Prostate gland (tissue), 2 donors: ENCODE data around the gene CAMKMT. TPM values are rescaled to one million over a fixed set of nuclear protein-coding genes. Genes with fewer than 3 reads are reported as not detected.
A peak's percentile ranks its signal among the peaks of the same experiment; 100 is the strongest.

ENCODE experiments used
- DNase-seq: peaks from one replicate; pipeline ENCODE4 v3.0.0-alpha.2; 2019; ENCODE audit warnings: low spot score
- H3K27ac ChIP-seq, 2 donors: fragments of 200-600 bp; sonication (generic); 2 replicates each; pipeline ENCODE4 v1.5.1; 2017 to 2019
- H3K27me3 ChIP-seq: fragments of 200-600 bp; sonication (generic); replicated peaks from 2 replicates; pipeline ENCODE4 v1.5.1; 2019; ENCODE audit not compliant: insufficient read depth
- H3K36me3 ChIP-seq, 2 donors: fragments of 200-600 bp; sonication (generic); 1 replicate in 1 of 2; 2 replicates in 1 of 2; pipeline versions ENCODE4 v1.5.1 to v1.8.1; 2017 to 2019
- H3K4me1 ChIP-seq: fragments of 200-600 bp; sonication (generic); replicated peaks from 2 replicates; pipeline ENCODE4 v1.5.1; 2019
- H3K4me3 ChIP-seq, 2 donors: fragments of 200-600 bp; sonication (generic); 2 replicates each; pipeline ENCODE4 v1.5.1; 2017 to 2019
- H3K9me3 ChIP-seq: fragments of 200-600 bp; sonication (generic); 2 replicates; pipeline ENCODE4 v1.5.1; 2017
- CTCF ChIP-seq, 4 experiments: fragments of 200-600 bp in 2 of 4; fragments of 450-650 bp in 2 of 4; sonication (generic) in 2 of 4; IDR thresholded peaks; 1 replicate in 3 of 4; 2 replicates in 1 of 4; pipeline ENCODE4 v1.5.1; 2016 to 2019; ENCODE audit warnings: antibody characterized with exemption in 4 of 4, mild to moderate bottlenecking in 2 of 4, moderate library complexity in 2 of 4
- POLR2A ChIP-seq: fragments of 450-650 bp; IDR thresholded peaks from one replicate; pipeline ENCODE4 v1.6.1; 2016; ENCODE audit warnings: antibody characterized with exemption, mild to moderate bottlenecking
- POLR2AphosphoS5 ChIP-seq: sonication (generic); formaldehyde crosslinking; IDR thresholded peaks from one replicate; pipeline ENCODE4 v1.6.1; 2017; ENCODE audit warnings: antibody characterized with exemption
- WGBS: methylation state at CpG from one replicate; pipeline ENCODE4 v1.1.5; 2018; 5-methylcytosine and 5-hydroxymethylcytosine counted together
- intact Hi-C: fragments of 100-400 bp; cut with DNase I; formaldehyde crosslinking; loops from one replicate; pipeline ENCODE4 v1.14.2; 2022
- total RNA-seq, 2 donors: library from RNA; depleted of rRNA; stranded (reverse); fragments of >200 nt; gene quantifications; one replicate each; pipeline ENCODE4 v1.1.0, GENCODE V29; 2016

CAMKMT gene
- total RNA-seq, 2 donors from 2014 or later, result 5.4 to 7.6 TPM

- H3K4me3 ChIP-seq, result no peak overlapping the region
- H3K9me3 ChIP-seq, result no peaks in the 10 kb centered on the region
- no peaks in the 10 kb centered on the region for H3K36me3 ChIP-seq
- DNase-seq, result no peak
- 88% methylated on average over 6 of the region's 6 CpGs for WGBS
- intact Hi-C loops, result no loop called here
- TF ChIP-seq CTCF (IDR thresholded peaks at IDR 0.05), result no peak
- TF ChIP-seq POLR2AphosphoS5, result no peak
- no peak for TF ChIP-seq POLR2A
- no peak overlapping the region for H3K27ac ChIP-seq
- no peaks in the 10 kb centered on the region for H3K27me3 ChIP-seq
- no peaks in the 10 kb centered on the region for H3K4me1 ChIP-seq
These were observed 7.0 kb upstream of the CAMKMT start for GRCh38 chr2:44354761-44355160.

- Histone ChIP-seq H3K4me3 (no peak overlapping the region), H3K4me1 (no peaks in the 10 kb centered on the region), H3K27ac (no peak overlapping the region), H3K9me3 (no peaks in the 10 kb centered on the region), H3K36me3 (no peaks in the 10 kb centered on the region), H3K27me3 (no peaks in the 10 kb centered on the region)
- DNase-seq, result no peak
- 77% methylated on average over 3 of the region's 3 CpGs for whole genome bisulfite sequencing
- TF ChIP-seq CTCF (IDR thresholded peaks at IDR 0.05), result no peak
- intact Hi-C loops, result no loop called here
These were observed 3.2 kb upstream of the CAMKMT start for GRCh38 chr2:44358503-44358902.

GRCh38 chr2:44360749-44361329 is 908 bp upstream of the CAMKMT start:
- no peaks in the 10 kb centered on the region for H3K36me3 ChIP-seq
- H3K4me1 ChIP-seq, result no peaks in the 10 kb centered on the region
- peak overlapping the region; percentile 98 for H3K27ac ChIP-seq
- no peak for DNase-seq
- 2% methylated on average over 19 of the region's 19 CpGs for WGBS
- intact Hi-C loops, result loop anchor here (10.0 kb wide), 1 partner anchor 186 kb away; no protein-coding TSS in a partner anchor
- peak overlapping the region; percentile 80 to 88 for H3K4me3 ChIP-seq
- no peaks in the 10 kb centered on the region for H3K9me3 ChIP-seq
- no peaks in the 10 kb centered on the region for H3K27me3 ChIP-seq
- no peak for TF ChIP-seq CTCF (IDR thresholded peaks at IDR 0.05)
- TF ChIP-seq POLR2A, result no peak
- TF ChIP-seq POLR2AphosphoS5, result no peak

GRCh38 chr2:44362207-44363015 is 664 bp downstream of the CAMKMT start:
- WGBS, result under 1% methylated on average over 32 of the region's 32 CpGs
- Histone ChIP-seq H3K4me3 (peak overlapping the region; percentile 80 to 88), H3K27me3 (no peaks in the 10 kb centered on the region), H3K9me3 (no peaks in the 10 kb centered on the region), H3K36me3 (no peaks in the 10 kb centered on the region), H3K27ac (peak overlapping the region; percentile 98), H3K4me1 (no peaks in the 10 kb centered on the region)
- peak; percentile 37 for TF ChIP-seq POLR2AphosphoS5
- TF ChIP-seq POLR2A, result no peak
- intact Hi-C loops, result loop anchor here (10.0 kb wide), 1 partner anchor 188 kb away; no protein-coding TSS in a partner anchor
- DNase-seq, result peak; percentile 39

- 95% methylated on average over 3 of the region's 3 CpGs for WGBS
- Histone ChIP-seq H3K27ac (no peak overlapping the region), H3K4me3 (no peak overlapping the region), H3K27me3 (no peaks in the 10 kb centered on the region), H3K36me3 (no peaks in the 10 kb centered on the region), H3K9me3 (no peaks in the 10 kb centered on the region), H3K4me1 (no peaks in the 10 kb centered on the region)
- intact Hi-C loops, result loop anchor here (10.0 kb wide), 1 partner anchor 190 kb away; no protein-coding TSS in a partner anchor
- TF ChIP-seq POLR2AphosphoS5, result no peak
- no peak for DNase-seq
These were observed 2.9 kb downstream of the CAMKMT start for GRCh38 chr2:44364604-44365003.
